ENCODE data around the gene NCKAP5.
A peak's percentile ranks its signal among the peaks of the same experiment; 100 is the strongest.
"Not testable (repeated sequence)": the region's sequence is repeated elsewhere in the genome, so short reads cannot be mapped to it uniquely, and the experiment has no call there.

NCKAP5 gene

GRCh38 chr2:133521146-133521745 lies 47.0 kb downstream of the NCKAP5 start:
- no peak for DNase-seq

GRCh38 chr2:133519677-133520076 lies 48.6 kb downstream of the NCKAP5 start:
- DNase-seq = not testable (repeated sequence)

DNA sequence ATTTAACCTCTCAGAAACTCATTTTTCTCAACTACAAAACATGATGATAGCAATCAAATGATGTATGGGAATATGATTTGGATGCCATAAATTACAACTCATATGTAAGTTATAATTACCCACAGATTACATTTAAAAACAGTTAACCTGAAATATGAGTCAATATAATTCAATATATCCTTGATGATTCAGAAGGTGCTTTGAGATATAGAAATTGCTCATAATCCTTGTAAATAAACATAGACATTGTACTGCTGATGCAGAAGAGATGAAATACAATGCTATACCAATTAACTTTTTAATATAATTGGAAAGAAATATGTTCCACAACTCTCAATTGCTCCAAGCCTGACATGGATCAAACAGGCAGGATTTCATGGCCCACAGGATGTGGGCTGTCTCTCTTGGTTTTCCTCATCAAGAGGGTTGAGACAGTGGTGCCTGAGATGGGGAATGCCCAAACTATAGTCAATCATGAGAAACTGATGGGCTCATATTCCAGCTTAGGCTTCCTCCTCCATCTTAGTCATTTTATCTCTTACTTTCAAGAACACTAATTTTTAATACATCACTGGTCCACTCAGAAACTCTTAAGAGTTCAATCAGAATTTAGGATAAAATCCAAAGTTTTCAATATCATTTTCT lies 49.4 kb downstream of the NCKAP5 start:
- DNase-seq = no peak

- DNase-seq = no peak
Observed at GRCh38 chr2:133517876-133518275, 50.4 kb downstream of the NCKAP5 start.

- no peak for DNase-seq
Observed at GRCh38 chr2:133516405-133517026, 51.7 kb downstream of the NCKAP5 start.

DNA sequence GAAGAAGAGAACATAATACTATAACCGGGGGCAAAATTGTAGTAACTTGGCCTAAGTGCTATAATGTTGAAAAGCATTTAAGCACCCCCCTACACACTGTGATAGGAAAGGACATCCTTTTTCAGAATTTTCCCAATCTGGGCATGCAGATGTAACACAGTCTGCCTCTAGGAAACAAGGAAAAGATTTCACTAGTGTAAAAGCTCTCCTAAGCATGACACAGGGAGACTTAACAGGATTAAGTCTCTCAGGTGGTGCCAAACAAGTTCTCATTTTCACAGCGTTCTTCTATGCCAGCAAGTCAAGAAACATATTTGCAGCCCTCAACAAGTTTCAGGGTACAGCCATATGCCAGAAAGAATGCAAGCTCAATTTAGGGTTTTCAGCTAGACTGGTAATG lies 53.0 kb downstream of the NCKAP5 start:
- DNase-seq = peak; percentile 8

GRCh38 chr2:133513893-133514292 lies 54.4 kb downstream of the NCKAP5 start:
- DNase-seq = no peak

GRCh38 chr2:133512121-133512520 lies 56.1 kb downstream of the NCKAP5 start:
- DNase-seq = no peak

- no peak for DNase-seq
Observed at GRCh38 chr2:133511679-133512078, 56.6 kb downstream of the NCKAP5 start.

- no peak for DNase-seq
Observed at GRCh38 chr2:133509777-133510176, 58.5 kb downstream of the NCKAP5 start.

GRCh38 chr2:133508546-133509165 lies 59.6 kb downstream of the NCKAP5 start:
- DNase-seq = no peak

DNA sequence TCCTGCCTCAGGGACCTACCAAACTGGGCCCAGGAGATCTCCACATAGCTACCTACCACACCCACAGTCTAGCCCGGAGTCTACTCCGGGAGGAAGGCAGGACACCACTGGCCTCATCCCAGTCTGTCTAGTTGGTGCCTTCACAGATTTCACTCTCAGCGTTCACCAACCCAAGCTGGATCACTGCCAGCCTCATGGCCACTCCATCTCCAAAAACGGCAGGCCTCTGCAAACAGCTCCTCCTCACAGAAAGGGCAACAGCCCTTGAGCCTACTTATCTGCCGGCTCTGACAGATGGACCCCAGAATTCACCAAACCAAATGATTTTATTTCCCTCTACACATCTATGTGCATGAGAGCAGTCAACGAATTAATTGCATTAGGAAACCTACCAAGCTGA lies 61.3 kb downstream of the NCKAP5 start:
- peak; percentile 85 for DNase-seq

- DNase-seq = no peak
Observed at GRCh38 chr2:133504566-133505505, 63.4 kb downstream of the NCKAP5 start.

DNA sequence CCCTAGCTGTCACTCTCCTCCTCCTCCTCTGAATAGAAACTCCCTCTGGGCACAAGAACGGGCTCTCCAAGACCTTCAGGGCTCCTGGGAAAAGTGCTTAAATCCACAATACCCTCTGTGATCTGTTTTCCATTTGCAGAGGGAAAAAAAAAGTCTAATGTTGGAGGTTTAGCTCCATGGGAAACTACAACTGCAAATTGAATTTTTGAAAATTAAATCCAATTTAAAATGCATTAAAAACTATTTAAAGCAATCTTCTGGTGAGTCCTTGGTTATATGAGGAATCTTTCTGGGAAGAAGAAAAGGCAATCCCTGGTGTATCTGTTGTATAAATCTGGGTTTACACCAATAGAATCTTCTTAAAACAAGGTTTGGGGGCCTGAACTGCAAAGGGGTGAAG lies 64.3 kb downstream of the NCKAP5 start:
- DNase-seq = no peak

DNA sequence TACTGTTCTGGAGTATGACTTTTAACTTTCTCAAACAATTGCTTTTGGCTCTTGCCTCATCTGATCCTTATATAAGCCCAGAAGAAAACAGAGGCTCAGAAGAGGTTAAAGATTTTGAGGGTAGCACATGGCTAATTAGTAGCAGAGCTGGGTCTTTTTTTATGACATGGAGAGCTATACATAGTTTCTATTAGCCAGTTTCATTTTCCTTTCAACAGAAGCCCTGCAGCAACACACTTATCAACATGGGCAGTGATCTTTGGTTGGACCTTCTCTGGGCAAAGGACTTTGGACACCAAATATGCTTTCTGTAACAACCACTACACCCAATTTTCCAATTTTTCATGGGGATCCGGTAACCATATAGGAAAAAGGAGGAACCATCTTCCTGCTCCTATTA lies 64.9 kb downstream of the NCKAP5 start:
- DNase-seq = no peak

DNA sequence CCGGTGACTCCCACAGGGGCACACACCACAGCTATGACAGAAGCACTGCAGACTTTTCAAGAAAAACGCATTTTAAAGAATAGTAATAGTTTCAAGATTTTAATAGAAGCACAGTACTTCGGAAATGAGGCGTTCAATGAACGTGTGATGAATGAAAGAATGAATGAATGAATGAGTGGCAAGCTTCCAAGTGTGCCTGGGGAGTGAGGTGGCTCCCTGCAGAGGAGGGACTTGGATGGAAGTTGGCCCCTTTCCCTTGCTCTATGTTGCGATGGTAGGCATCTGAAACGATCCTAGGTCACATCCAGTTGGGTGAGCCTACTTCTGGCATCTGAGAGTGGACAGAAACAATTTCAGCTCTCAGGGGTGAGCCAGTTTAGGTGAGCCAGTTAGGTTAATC lies 65.6 kb downstream of the NCKAP5 start:
- no peak for DNase-seq

- no peak for DNase-seq
Observed at GRCh38 chr2:133500917-133501316, 67.3 kb downstream of the NCKAP5 start.

- no peak for DNase-seq
Observed at GRCh38 chr2:133498662-133499585, 69.3 kb downstream of the NCKAP5 start.

DNA sequence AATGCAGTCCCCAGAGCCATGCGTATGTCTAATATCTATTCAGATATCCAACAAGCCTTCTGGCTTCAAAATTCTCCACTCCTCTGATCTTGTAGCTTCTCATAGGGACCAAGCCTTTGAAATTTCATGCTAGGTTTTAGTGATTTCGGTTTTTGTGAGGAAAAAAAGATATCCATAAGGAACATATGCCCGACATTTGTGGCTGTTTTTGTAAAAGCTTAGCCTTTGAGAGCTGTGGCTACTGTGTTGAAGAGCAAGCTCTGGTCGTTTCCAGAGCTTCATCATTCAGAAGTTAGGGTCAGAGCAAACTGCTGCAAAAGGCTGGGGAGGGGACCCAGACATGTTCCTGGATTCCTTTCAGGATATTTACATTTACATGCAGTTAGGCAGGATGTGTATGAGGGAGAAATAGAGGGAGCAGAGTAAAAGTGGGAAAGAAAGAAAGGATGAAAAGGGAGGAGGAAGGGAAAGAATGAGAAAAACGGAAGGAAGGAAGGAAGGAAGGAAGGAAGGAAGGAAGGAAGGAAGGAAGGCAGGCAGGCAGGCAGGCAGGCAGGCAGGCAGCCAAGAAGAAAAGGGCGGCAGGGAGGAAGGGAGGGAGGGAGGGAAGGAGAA lies 70.2 kb downstream of the NCKAP5 start:
- DNase-seq = no peak

DNA sequence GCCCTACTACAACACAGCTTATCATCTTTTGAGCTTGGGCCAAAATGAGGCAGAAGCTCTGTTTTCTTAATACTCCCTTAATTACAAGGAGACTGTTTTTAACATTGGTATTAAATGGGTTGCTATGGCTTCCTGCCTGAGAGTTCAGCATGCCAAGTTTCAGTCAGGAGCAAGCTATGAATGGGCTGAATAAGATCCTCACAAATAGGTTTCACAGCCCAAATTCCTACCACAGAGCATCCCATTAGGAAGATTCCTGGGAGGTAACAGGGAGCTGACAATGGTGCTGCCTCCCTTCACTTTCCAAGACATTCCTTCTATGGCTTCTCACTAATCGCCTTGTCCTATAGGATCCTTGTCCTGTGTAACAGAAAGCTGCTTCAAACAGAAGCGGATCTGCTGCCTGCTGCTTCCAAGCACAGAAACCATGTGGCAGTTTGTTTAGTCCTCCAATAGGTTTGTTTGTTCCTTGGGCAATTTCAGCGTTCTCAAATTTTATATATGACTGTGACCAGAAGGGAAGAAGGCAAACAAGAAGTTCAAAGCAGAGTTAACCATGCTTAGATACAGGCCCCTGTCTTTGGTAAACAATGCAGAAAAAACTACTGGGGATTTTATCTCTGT lies 70.9 kb downstream of the NCKAP5 start:
- DNase-seq = no peak
